Activated T-cell treated with anti-CD3 and anti-CD28 coated beads, Interleukin-2, amount 50 U/mL, for 72 hours (primary cell): ENCODE data around the gene KLF14. TPM values are rescaled to one million over a fixed set of nuclear protein-coding genes. Genes with fewer than 3 reads are reported as not detected.

Source experiments
- ATAC-seq, 2 donors: fragments of 150-1000 bp; cut with Tn5 transposase; replicated peaks in 1 of 2; 2 replicates each; pipeline ENCODE4 v1.10.0; 2021; ENCODE audit warnings: moderate library complexity in 2 of 2, mild to moderate bottlenecking in 1 of 2
- DNase-seq, 2 donors: peaks; one replicate each; pipeline ENCODE4 v3.0.0; 2021 to 2022; ENCODE audit warnings: mixed read lengths in 1 of 2
- H3K27ac Mint-ChIP-seq: one replicate; pipeline ENCODE4 v1.8.0; 2022; ENCODE audit warnings: mild to moderate bottlenecking, moderate library complexity, mixed read lengths
- H3K27me3 Mint-ChIP-seq: one replicate; pipeline ENCODE4 v1.8.0; 2022; ENCODE audit warnings: low read depth, mixed read lengths
- H3K36me3 Mint-ChIP-seq, 2 donors: one replicate each; pipeline ENCODE4 v1.8.0; 2022; ENCODE audit warnings: mixed read lengths in 2 of 2, mild to moderate bottlenecking in 1 of 2; ENCODE audit not compliant: insufficient read depth in 2 of 2
- H3K4me1 Mint-ChIP-seq: one replicate; pipeline ENCODE4 v1.8.0; 2022; ENCODE audit warnings: low read depth, mixed read lengths
- H3K4me3 Mint-ChIP-seq, 2 donors: one replicate each; pipeline ENCODE4 v1.8.0; 2022; ENCODE audit warnings: mild to moderate bottlenecking in 2 of 2, mixed read lengths in 2 of 2, moderate library complexity in 2 of 2
- H3K9me3 Mint-ChIP-seq, 2 donors: one replicate each; pipeline ENCODE4 v1.8.0; 2022; ENCODE audit warnings: mixed read lengths in 2 of 2
- total RNA-seq, 2 donors: library from RNA; stranded (reverse); gene quantifications; one replicate each; pipeline ENCODE4 v1.2.3, GENCODE V29; 2022

KLF14 gene
- total RNA-seq, 2 donors from 2014 or later, result 0.09 TPM; not detected in 1

- H3K27ac Mint-ChIP-seq, result no peak overlapping the region
- no peaks in the 10 kb centered on the region for H3K4me1 Mint-ChIP-seq
- no peak overlapping the region for H3K4me3 Mint-ChIP-seq
- no peak for ATAC-seq
- peaks cover 40% of the 10 kb centered on the region for H3K27me3 Mint-ChIP-seq
- H3K36me3 Mint-ChIP-seq, result no peaks in the 10 kb centered on the region
- no peak for DNase-seq
- H3K9me3 Mint-ChIP-seq, result no peaks in the 10 kb centered on the region
These were observed 6.6 kb upstream of the KLF14 start for GRCh38 chr7:130740606-130741005.

GRCh38 chr7:130736298-130736900 lies 2.4 kb upstream of the KLF14 start:
- H3K4me1 Mint-ChIP-seq, result peaks cover 12% of the 10 kb centered on the region
- no peak for ATAC-seq

GRCh38 chr7:130734815-130735716 lies 1.1 kb upstream of the KLF14 start:
- ATAC-seq (no peak), DNase-seq (no peak)
- Mint-ChIP-seq H3K9me3 (no peaks in the 10 kb centered on the region), H3K27ac (peak overlapping the region; percentile 85), H3K4me3 (peak overlapping the region; percentile 87 to 97), H3K36me3 (peaks cover 7 to 14% of the 10 kb centered on the region in 2 donors), H3K4me1 (peaks cover 12% of the 10 kb centered on the region), H3K27me3 (peaks cover 67% of the 10 kb centered on the region)

More at GRCh38 chr7:130736298-130736900, 2.4 kb upstream of the KLF14 start:
- Mint-ChIP-seq H3K4me3 (no peak overlapping the region), H3K27ac (no peak overlapping the region), H3K27me3 (peaks cover 53% of the 10 kb centered on the region), H3K36me3 (peaks cover 5 to 14% of the 10 kb centered on the region in 2 donors), H3K9me3 (no peaks in the 10 kb centered on the region)
- DNase-seq, result no peak

- Mint-ChIP-seq H3K9me3 (no peaks in the 10 kb centered on the region), H3K36me3 (peaks cover 7 to 14% of the 10 kb centered on the region in 2 donors), H3K27me3 (peaks cover 84% of the 10 kb centered on the region), H3K4me1 (peaks cover 12% of the 10 kb centered on the region), H3K4me3 (peak overlapping the region; percentile 74 to 80), H3K27ac (no peak overlapping the region)
- peak; percentile 74 to 79 for ATAC-seq
- peak; percentile 31 to 43 for DNase-seq
These were observed 752 bp downstream of the KLF14 start for GRCh38 chr7:130732980-130733930.

- H3K4me1 Mint-ChIP-seq, result no peaks in the 10 kb centered on the region
- H3K27me3 Mint-ChIP-seq, result peaks cover 36% of the 10 kb centered on the region
- no peaks in the 10 kb centered on the region for H3K9me3 Mint-ChIP-seq
- DNase-seq (no peak), ATAC-seq (no peak)
- H3K36me3 Mint-ChIP-seq, result no peaks in the 10 kb centered on the region
- H3K27ac Mint-ChIP-seq, result no peak overlapping the region
- H3K4me3 Mint-ChIP-seq, result no peak overlapping the region
These were observed 10.2 kb downstream of the KLF14 start for GRCh38 chr7:130723784-130724183.

- DNase-seq (peak; percentile 35 to 45), ATAC-seq (peak in 1 of 2 donors; percentile 64)
- Mint-ChIP-seq H3K4me1 (no peaks in the 10 kb centered on the region), H3K27me3 (peaks cover 15% of the 10 kb centered on the region), H3K9me3 (no peaks in the 10 kb centered on the region), H3K36me3 (no peaks in the 10 kb centered on the region), H3K4me3 (no peak overlapping the region), H3K27ac (no peak overlapping the region)
These were observed 12.3 kb downstream of the KLF14 start for GRCh38 chr7:130721486-130722277.

GRCh38 chr7:130719541-130719940 lies 14.5 kb downstream of the KLF14 start:
- peaks cover 6% of the 10 kb centered on the region for H3K27me3 Mint-ChIP-seq

GRCh38 chr7:130712416-130712815 lies 21.6 kb downstream of the KLF14 start:
- Mint-ChIP-seq H3K27ac (no peak overlapping the region), H3K4me3 (no peak overlapping the region), H3K27me3 (peaks cover 19% of the 10 kb centered on the region), H3K4me1 (no peaks in the 10 kb centered on the region), H3K36me3 (no peaks in the 10 kb centered on the region), H3K9me3 (no peaks in the 10 kb centered on the region)
- DNase-seq, result no peak
- ATAC-seq, result no peak

More at GRCh38 chr7:130719541-130719940, 14.5 kb downstream of the KLF14 start:
- Mint-ChIP-seq H3K9me3 (no peaks in the 10 kb centered on the region), H3K4me1 (no peaks in the 10 kb centered on the region), H3K4me3 (no peak overlapping the region), H3K36me3 (no peaks in the 10 kb centered on the region), H3K27ac (no peak overlapping the region)
- no peak for ATAC-seq
- DNase-seq, result no peak

GRCh38 chr7:130708766-130709165 lies 25.2 kb downstream of the KLF14 start:
- Mint-ChIP-seq H3K9me3 (peaks cover 0 to 9% of the 10 kb centered on the region in 2 donors), H3K4me3 (no peak overlapping the region), H3K4me1 (no peaks in the 10 kb centered on the region), H3K27me3 (peaks cover 33% of the 10 kb centered on the region), H3K27ac (no peak overlapping the region), H3K36me3 (no peaks in the 10 kb centered on the region)
- ATAC-seq (no peak), DNase-seq (no peak)

GRCh38 chr7:130708001-130708400 lies 26.0 kb downstream of the KLF14 start:
- Mint-ChIP-seq H3K36me3 (no peaks in the 10 kb centered on the region), H3K27me3 (peaks cover 28% of the 10 kb centered on the region), H3K4me1 (no peaks in the 10 kb centered on the region), H3K4me3 (no peak overlapping the region), H3K27ac (no peak overlapping the region), H3K9me3 (peaks cover 0 to 9% of the 10 kb centered on the region in 2 donors)
- ATAC-seq (no peak), DNase-seq (no peak)

- ATAC-seq, result no peak
- H3K4me1 Mint-ChIP-seq, result no peaks in the 10 kb centered on the region
- no peak for DNase-seq
- H3K27me3 Mint-ChIP-seq, result peaks cover 14% of the 10 kb centered on the region
- peaks cover 0 to 9% of the 10 kb centered on the region in 2 donors for H3K9me3 Mint-ChIP-seq
- H3K4me3 Mint-ChIP-seq, result no peak overlapping the region
- H3K36me3 Mint-ChIP-seq, result no peaks in the 10 kb centered on the region
- no peak overlapping the region for H3K27ac Mint-ChIP-seq
These were observed 30.2 kb downstream of the KLF14 start for GRCh38 chr7:130703851-130704250.

GRCh38 chr7:130701650-130702049 lies 32.4 kb downstream of the KLF14 start:
- Mint-ChIP-seq H3K36me3 (no peaks in the 10 kb centered on the region), H3K4me1 (no peaks in the 10 kb centered on the region), H3K9me3 (peaks cover 0 to 6% of the 10 kb centered on the region in 2 donors), H3K27ac (no peak overlapping the region), H3K27me3 (peaks cover 11% of the 10 kb centered on the region), H3K4me3 (no peak overlapping the region)
- no peak for ATAC-seq
- no peak for DNase-seq
